NCI-H1105 (cell line): ENCODE data around the gene SHLD1.

ENCODE experiments used
- DNase-seq: peaks from one replicate; lab custom pipeline; 2025; lab: John Stamatoyannopoulos, UW

SHLD1 gene

DNA sequence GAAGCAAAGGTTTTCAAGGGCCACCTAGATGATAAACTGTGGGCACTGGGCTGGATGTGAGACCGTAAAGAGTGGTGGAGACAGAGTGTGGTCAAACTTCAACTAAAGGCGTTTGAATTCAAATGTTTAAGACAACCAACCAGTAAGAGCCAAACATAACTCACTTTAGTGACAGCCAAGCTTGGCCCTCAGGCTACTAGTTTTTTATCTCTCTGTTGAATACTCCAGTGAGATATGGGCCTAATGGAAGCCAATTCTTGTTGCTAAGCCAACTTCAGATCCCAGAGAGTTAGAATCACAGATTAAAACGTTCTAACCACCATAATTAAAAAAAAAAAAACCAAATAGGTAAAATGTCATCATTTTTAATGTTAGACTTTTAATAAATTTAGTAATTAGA lies 142.9 kb downstream of the SHLD1 start:
- no peak for DNase-seq

DNA sequence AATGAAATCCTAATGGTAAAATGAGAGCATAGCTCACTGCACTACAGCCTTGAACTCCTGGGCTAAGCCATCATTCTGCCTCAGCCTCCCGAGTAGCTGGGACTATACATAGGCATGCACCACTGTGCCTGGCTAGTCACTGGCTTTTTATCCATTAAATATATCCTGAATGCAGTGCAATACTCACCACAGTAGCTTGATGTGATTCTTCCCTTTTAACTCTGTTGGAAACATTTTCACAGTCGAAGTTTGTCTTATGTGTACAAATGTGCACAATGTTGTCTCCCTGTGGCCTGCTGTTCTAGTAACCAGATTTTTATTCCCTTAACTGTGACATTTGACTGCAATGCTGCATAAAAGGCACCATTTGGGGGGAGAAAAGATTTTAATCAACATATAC lies 143.4 kb downstream of the SHLD1 start:
- no peak for DNase-seq

DNA sequence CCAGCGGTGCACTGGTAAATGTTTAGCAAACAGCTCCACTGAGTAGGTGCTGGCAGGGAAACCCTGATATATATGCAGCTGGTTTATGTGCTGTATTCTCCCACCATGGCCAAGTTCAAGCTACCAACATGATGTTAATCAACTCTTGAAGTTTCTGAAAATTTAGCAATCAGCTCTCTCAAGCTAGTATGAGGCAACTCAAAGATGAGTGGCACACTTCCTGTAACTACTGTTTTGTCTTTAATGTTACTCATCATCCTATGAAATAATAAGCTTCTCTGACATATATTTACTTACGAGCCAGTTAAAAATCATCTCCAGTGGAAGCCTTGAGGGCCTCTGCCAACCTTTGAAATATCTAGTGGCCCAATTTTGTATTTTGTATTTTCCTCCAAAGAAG lies 145.4 kb downstream of the SHLD1 start:
- DNase-seq, result no peak

DNA sequence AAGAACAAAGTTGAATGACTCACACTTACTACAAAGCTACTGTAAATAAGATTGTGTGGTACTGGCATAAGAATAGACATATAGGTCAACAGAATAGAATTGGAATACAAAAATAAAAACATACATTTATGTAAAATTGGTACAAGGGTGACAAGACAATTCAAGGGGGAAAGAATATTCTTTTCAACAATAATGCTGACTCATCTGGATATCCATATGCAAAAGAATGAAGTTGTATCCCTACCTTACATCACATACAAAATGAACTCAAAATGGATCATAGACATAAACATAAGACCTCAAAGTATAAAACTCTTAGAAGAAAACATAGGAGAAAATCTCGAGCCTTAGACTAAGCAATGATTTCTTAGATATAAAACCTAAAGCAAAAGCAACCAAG lies 149.2 kb downstream of the SHLD1 start:
- DNase-seq, result no peak

DNA sequence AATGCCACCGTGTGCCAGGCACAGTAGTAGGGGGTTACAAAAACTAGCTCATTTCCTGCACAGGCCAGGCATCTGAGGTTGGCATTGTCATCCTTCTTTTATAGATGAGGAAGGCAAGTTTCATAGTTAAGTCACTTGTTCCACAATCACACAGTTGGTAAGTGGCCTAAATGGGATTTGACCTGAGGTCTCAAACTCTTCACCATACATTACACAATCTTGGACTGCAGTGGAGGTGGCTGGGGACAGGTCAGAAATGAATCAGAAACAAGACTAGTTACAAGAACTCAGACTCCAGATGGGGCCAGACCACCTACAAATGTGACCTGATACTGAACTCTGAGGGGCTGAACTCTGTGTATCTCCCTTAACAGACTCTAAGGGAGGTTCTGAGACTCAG lies 150.7 kb downstream of the SHLD1 start:
- no peak for DNase-seq

DNA sequence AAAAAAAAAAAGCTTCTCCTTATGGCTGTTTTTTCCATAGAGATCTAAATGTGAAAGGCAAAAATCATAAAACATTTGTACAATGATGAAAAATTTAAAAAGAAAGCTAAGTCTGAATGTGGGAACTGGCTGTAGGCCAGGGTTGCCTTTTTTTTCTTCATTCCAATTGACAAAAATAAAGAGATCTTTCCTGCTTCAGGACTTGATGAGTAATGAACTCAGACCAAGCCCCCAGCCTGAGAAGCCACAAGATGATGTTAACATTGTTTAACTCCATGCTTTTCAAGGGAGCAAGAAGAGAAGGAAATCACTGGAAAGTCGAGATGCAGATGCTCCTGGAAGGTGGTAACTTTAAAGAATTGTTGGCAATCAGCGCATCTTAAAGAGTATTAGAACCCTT lies 158.8 kb downstream of the SHLD1 start:
- DNase-seq, result no peak

DNA sequence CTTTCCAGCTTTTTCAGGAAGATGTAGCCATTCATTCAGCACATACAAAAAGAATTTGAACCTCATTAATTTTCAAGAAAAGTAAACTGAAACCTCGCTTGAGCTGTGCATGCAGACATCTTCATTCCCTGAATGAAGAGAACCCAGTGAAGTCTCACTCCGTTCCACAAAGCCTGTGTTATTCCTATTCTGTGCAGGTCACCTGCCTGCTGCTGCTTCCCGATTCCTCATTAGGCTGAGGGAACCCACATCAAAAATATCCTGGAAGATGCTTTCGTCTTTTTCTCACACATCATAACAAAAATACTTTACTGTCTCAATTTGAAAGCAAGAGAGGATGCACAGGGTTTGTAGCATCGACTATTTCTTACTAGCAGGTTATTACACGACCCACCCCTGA lies 160.0 kb downstream of the SHLD1 start:
- no peak for DNase-seq

DNA sequence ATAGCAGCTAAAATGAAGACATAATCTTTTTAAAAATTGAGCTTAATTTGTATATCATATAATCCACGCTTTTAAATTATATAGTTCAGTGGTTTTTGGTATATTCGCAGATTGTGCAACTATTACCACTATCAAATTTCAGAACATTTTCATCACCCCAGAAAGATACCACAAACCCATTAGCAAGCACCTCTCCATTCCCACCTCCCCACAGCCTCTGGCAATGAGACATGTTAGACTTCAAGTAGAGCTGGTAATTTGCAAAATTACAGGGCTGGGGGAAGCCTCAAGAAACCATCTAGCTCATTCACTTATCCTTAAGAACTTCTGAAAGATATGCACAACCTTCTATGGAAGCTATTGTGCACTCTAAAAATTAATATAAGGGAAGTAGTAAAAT lies 163.0 kb downstream of the SHLD1 start:
- DNase-seq, result no peak
